RWPE2 (cell line): Measurements from ENCODE around the gene VLDLR.

ENCODE experiments used
- ATAC-seq: fragments of 200-7000 bp; cut with Tn5 transposase; 3 replicates; pipeline ENCODE4 v1.9.1; 2021; ENCODE audit warnings: low read depth
- DNase-seq: peaks from one replicate; pipeline ENCODE4 v3.0.0-alpha.2; 2020; ENCODE audit warnings: low spot score
- H3K27ac ChIP-seq: fragments of 450-650 bp; 2 replicates; pipeline ENCODE4 v1.5.1; 2017; ENCODE audit warnings: mild to moderate bottlenecking; ENCODE audit not compliant: poor library complexity, severe bottlenecking
- H3K27me3 ChIP-seq: fragments of 250-450 bp; sonication (Bioruptor Pico); 2 replicates; pipeline ENCODE4 v1.5.1; 2021; ENCODE audit warnings: mild to moderate bottlenecking, moderate library complexity; ENCODE audit not compliant: insufficient read depth, poor library complexity, severe bottlenecking
- H3K36me3 ChIP-seq: fragments of 250-450 bp; sonication (Bioruptor Pico); 2 replicates; pipeline ENCODE4 v1.5.1; 2020; ENCODE audit warnings: low read depth, mild to moderate bottlenecking, moderate library complexity
- H3K4me1 ChIP-seq: fragments of 250-450 bp; sonication (Bioruptor Pico); 2 replicates; pipeline ENCODE4 v1.5.1; 2021; ENCODE audit warnings: mild to moderate bottlenecking, moderate library complexity; ENCODE audit not compliant: insufficient read depth, poor library complexity, severe bottlenecking
- H3K4me3 ChIP-seq: fragments of 250-450 bp; sonication (Bioruptor Pico); 2 replicates; pipeline ENCODE4 v1.5.1; 2021; ENCODE audit warnings: mild to moderate bottlenecking, moderate library complexity; ENCODE audit not compliant: severe bottlenecking
- H3K9me3 ChIP-seq: fragments of 250-450 bp; sonication (Bioruptor Pico); 2 replicates; pipeline ENCODE4 v1.5.1; 2021; ENCODE audit warnings: mild to moderate bottlenecking, moderate library complexity; ENCODE audit not compliant: severe bottlenecking
- CTCF ChIP-seq: fragments of 450-650 bp; IDR thresholded peaks from one replicate; pipeline ENCODE4 v1.5.1; 2017; ENCODE audit warnings: mild to moderate bottlenecking, moderate library complexity; ENCODE audit not compliant: poor library complexity, severe bottlenecking

The VLDLR gene

GRCh38 chr9:2591967-2592366 is 29.6 kb upstream of the VLDLR start:
- Histone ChIP-seq H3K9me3 (no peaks in the 10 kb centered on the region), H3K36me3 (no peaks in the 10 kb centered on the region), H3K27ac (no peak overlapping the region), H3K27me3 (no peaks in the 10 kb centered on the region), H3K4me3 (no peak overlapping the region), H3K4me1 (no peaks in the 10 kb centered on the region)
- DNase-seq (no peak), ATAC-seq (no peak)
- no peak for TF ChIP-seq CTCF

GRCh38 chr9:2593744-2594143 is 27.8 kb upstream of the VLDLR start:
- H3K4me3 ChIP-seq = no peak overlapping the region
- no peaks in the 10 kb centered on the region for H3K4me1 ChIP-seq
- H3K9me3 ChIP-seq = no peaks in the 10 kb centered on the region
- no peaks in the 10 kb centered on the region for H3K27me3 ChIP-seq
- DNase-seq = no peak
- no peak for ATAC-seq
- no peaks in the 10 kb centered on the region for H3K36me3 ChIP-seq
- no peak for TF ChIP-seq CTCF
- H3K27ac ChIP-seq = no peak overlapping the region

DNA sequence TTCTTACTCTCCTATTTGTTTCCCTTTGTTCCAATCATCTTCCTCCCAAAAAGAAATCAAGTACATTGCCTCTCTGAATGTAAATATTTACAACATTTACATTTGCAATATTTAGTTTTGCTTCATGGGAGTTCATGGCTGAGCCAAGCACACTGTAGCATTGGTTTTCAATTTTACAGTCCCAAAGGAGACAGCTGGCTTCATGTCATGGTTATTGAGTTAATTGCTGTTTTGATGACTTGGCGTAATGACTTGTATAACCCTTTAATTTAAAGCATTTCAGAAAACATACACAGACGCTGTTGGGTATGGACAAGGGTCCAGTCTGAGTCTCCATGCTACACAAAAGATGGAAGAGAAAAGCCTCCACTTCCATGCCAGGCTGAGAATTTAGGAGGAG is 25.6 kb upstream of the VLDLR start:
- no peaks in the 10 kb centered on the region for H3K36me3 ChIP-seq
- no peaks in the 10 kb centered on the region for H3K27me3 ChIP-seq
- H3K4me1 ChIP-seq = no peaks in the 10 kb centered on the region
- ATAC-seq (no peak), DNase-seq (no peak)
- H3K27ac ChIP-seq = no peak overlapping the region
- TF ChIP-seq CTCF = no peak
- no peaks in the 10 kb centered on the region for H3K9me3 ChIP-seq
- H3K4me3 ChIP-seq = no peak overlapping the region

- no peaks in the 10 kb centered on the region for H3K4me1 ChIP-seq
- ATAC-seq = no peak
- no peak for TF ChIP-seq CTCF
These were observed 24.1 kb upstream of the VLDLR start for GRCh38 chr9:2597483-2597882.

GRCh38 chr9:2599896-2600295 is 21.7 kb upstream of the VLDLR start:
- TF ChIP-seq CTCF = no peak
- no peak for ATAC-seq
- no peak overlapping the region for H3K4me3 ChIP-seq
- H3K27me3 ChIP-seq = no peaks in the 10 kb centered on the region
- no peak overlapping the region for H3K27ac ChIP-seq
- no peaks in the 10 kb centered on the region for H3K36me3 ChIP-seq
- H3K4me1 ChIP-seq = no peaks in the 10 kb centered on the region
- H3K9me3 ChIP-seq = no peaks in the 10 kb centered on the region
- no peak for DNase-seq

More at GRCh38 chr9:2597483-2597882, 24.1 kb upstream of the VLDLR start:
- H3K27me3 ChIP-seq = no peaks in the 10 kb centered on the region
- no peaks in the 10 kb centered on the region for H3K36me3 ChIP-seq
- H3K4me3 ChIP-seq = no peak overlapping the region
- H3K9me3 ChIP-seq = no peaks in the 10 kb centered on the region
- DNase-seq = no peak
- no peak overlapping the region for H3K27ac ChIP-seq
